Erythroblast (primary cell): ENCODE data around the gene TMEM37.

Experiments used
- GATA1 ChIP-seq: IDR thresholded peaks from 2 replicates; pipeline ENCODE4 v1.6.1; 2011; ENCODE audit warnings: low read depth, mild to moderate bottlenecking, control low read depth, low read length, moderate library complexity
- POLR2A ChIP-seq: IDR thresholded peaks from 2 replicates; pipeline ENCODE4 v1.6.1; 2011; ENCODE audit warnings: mild to moderate bottlenecking, low read length

- TF ChIP-seq POLR2A (no peak), GATA1 (no peak)
These were observed 36.7 kb downstream of the TMEM37 start for GRCh38 chr2:119468154-119468955.
